Gastroesophageal sphincter (tissue), 3 donors: ENCODE data around the gene NSMCE1.

ENCODE experiments used
- EP300 ChIP-seq: sonication (generic); formaldehyde crosslinking; IDR thresholded peaks from one replicate; pipeline ENCODE4 v1.6.1; 2017; ENCODE audit warnings: antibody characterized with exemption, mild to moderate bottlenecking
- POLR2A ChIP-seq, 2 donors: fragments of 450-650 bp; IDR thresholded peaks; one replicate each; pipeline ENCODE4 v1.6.1; 2017; ENCODE audit warnings: antibody characterized with exemption in 2 of 2, mild to moderate bottlenecking in 2 of 2, moderate library complexity in 1 of 2
- TF ChIP-seq, protein P1 (sequence below), 4 experiments: fragments of 200-600 bp in 2 of 4; fragments of 450-650 bp in 2 of 4; sonication (generic) in 1 of 4; IDR thresholded peaks; one replicate each; pipeline ENCODE4 v1.5.1; 2017 to 2019; ENCODE audit warnings: antibody characterized with exemption in 4 of 4, mild to moderate bottlenecking in 2 of 4, moderate library complexity in 2 of 4

DNA sequence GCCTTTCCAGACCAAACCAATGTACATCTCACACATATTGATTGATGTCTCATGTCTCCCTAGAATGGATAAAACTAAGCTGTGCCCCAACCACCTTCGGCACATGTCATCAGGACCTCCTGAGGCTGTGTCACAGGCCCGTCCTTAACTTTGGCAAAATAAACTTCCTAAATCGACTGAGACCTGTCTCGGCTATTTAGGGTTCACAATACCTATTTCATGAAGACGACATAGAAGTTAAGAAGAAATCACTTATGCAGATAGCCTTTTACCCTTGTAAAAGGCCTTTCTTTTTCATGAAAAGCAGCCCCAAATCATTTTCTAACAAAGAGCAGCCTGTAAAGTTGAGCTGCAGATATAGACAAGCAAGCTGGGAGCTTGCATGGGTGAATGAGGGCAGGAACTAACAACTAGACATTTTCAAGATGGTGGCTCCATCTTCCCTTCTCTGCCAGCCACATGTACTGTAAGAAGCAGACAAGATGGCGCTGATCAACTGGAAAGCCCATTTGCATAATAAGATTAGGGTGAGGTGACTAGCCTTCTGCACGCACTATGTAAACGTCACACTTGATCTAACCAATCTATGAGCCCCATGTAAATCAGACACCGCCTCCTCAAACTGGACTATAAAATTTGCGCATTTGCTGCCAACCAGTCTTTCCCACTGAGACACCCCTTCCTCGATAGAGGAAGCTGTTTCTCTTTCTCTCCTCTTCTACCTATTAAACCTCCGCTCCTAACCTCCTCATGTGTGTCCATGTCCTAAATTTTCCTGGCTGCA is 69.9 kb downstream of the NSMCE1 start:
- TF ChIP-seq, protein P1, sequence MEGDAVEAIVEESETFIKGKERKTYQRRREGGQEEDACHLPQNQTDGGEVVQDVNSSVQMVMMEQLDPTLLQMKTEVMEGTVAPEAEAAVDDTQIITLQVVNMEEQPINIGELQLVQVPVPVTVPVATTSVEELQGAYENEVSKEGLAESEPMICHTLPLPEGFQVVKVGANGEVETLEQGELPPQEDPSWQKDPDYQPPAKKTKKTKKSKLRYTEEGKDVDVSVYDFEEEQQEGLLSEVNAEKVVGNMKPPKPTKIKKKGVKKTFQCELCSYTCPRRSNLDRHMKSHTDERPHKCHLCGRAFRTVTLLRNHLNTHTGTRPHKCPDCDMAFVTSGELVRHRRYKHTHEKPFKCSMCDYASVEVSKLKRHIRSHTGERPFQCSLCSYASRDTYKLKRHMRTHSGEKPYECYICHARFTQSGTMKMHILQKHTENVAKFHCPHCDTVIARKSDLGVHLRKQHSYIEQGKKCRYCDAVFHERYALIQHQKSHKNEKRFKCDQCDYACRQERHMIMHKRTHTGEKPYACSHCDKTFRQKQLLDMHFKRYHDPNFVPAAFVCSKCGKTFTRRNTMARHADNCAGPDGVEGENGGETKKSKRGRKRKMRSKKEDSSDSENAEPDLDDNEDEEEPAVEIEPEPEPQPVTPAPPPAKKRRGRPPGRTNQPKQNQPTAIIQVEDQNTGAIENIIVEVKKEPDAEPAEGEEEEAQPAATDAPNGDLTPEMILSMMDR (IDR thresholded peaks at IDR 0.05), result no peak
- TF ChIP-seq EP300, result no peak
- TF ChIP-seq POLR2A (IDR thresholded peaks at IDR 0.05), result no peak
